ENCODE data around the gene PGA5. TPM values are rescaled to one million over a fixed set of nuclear protein-coding genes. Genes with fewer than 3 reads are reported as not detected.
"Not testable (repeated sequence)": the region's sequence is repeated elsewhere in the genome, so short reads cannot be mapped to it uniquely, and the experiment has no call there.

The PGA5 gene
- polyA plus RNA-seq (2011; rRNA removed) (2.1 and 2.8 TPM in 2 replicates), polyA minus RNA-seq (2011; rRNA and poly(A)+ RNA removed) (1.1 TPM in 2 replicates)

DNA sequence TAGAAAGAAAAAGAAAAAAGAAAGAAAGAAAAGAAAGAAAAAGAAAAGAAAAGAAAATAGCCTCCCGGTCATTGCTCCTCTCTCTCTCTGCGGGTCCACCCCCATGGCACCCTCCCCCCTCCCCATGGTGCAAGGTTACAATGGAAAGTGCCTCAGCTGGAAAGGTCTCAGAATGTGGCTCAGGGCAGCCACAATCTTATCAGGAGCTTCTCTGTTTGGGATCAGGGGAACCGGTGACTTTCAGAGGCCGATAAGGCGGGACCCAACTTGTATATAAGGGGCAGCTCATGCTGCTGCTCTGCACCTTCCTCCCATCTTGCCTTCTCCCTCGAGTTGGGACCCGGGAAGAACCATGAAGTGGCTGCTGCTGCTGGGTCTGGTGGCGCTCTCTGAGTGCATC, at the start of gene PGA5:
TSS of gene PGA5 (plus strand) at position 301 of the 400 bp plus-strand sequence. CDS start at position 353, 52 bp downstream.
- CTCF ChIA-PET, result not testable (repeated sequence)

DNA sequence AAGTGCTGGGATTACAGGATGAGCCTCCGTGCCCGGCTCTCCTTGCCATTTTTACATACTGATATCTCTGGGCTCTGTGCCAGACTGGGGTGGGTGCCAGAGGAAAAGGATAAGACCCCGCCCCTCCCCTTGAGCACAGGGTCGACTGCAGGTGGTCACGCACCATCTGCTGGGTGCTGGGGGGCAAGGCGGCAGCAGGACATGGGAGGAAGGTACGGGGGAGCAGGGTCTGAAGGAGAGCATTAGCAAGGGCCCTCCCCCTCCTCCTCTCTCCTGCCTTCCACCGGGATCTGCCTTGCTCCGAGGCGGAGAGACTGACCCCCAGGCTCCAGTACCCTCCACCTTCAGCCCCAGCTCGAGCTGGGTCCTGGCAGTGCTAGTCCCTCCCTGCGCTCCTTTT, 47.4 kb upstream of the PGA5 start:
- Histone ChIP-seq H3K4me3 (ENCODE audit: low read depth, low read length) (no peak overlapping the region), H3K9me3 (ENCODE audit: control insufficient read depth, insufficient read depth, low read length) (no peaks in the 10 kb centered on the region), H3K27me3 (ENCODE audit: control insufficient read depth, insufficient read depth, low read length) (peaks cover 2% of the 10 kb centered on the region), H3K27ac (ENCODE audit: low read depth, low read length) (no peak overlapping the region)
- ChIA-PET CTCF (no interaction called here), POLR2A (no interaction called here)
- TF ChIP-seq CTCF (IDR thresholded peaks at IDR 0.05; ENCODE audit: low read depth, low read length), result no peak
- DNase-seq (ENCODE audit: low read depth, low spot score), result no peak

More for the DNA sequence above, at the start of gene PGA5:
- DNase-seq (ENCODE audit: low read depth, low spot score); POLR2A ChIA-PET; H3K9me3 ChIP-seq (ENCODE audit: control insufficient read depth, insufficient read depth, low read length); H3K4me3 ChIP-seq (ENCODE audit: low read depth, low read length); H3K27me3 ChIP-seq (ENCODE audit: control insufficient read depth, insufficient read depth, low read length); H3K27ac ChIP-seq (ENCODE audit: low read depth, low read length): not testable (repeated sequence)

- ChIA-PET POLR2A (no interaction called here), CTCF (interaction anchor here (0.6 kb wide), 1 partner anchor 400 kb away, joined by 4 read pairs; no protein-coding TSS in a partner anchor)
- H3K9me3 ChIP-seq (ENCODE audit: control insufficient read depth, insufficient read depth, low read length), result no peaks in the 10 kb centered on the region
These were observed 46.8 kb upstream of the PGA5 start for GRCh38 chr11:61194169-61194671.

DNA sequence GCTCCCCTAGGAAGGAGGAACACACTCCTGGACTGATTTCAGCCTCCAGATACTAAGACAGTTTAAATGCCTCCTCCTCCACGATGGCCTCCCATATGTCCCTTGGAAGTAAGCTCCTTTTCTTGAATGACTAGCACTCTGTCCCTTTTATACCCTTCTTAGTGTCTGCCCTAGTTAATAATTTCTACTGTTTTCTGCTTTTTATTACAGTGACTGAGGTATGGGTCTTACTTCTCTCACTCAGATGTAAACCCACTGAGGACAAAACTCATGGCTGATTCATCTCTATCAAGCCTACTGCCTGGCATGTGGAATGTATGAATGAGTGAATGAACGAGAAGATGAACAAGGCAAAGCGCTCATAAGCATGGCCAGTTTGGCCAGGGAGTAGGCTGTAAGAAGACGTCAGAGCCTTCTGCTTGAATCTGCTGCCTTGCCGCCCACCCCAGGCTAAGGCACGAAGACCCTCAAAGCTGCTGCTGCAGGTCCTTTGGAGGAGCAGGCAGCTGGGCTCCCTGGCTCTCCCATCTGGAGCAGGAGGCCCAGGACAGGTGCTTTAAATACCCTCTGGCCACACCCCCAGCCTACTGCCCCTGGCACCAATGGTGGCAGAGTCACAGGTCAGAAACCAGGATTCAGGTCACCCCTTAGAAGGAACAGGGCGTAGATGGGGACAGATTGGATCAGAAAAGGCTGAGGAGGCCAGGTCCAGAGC, 45.8 kb upstream of the PGA5 start:
- H3K9me3 ChIP-seq (ENCODE audit: control insufficient read depth, insufficient read depth, low read length), result no peaks in the 10 kb centered on the region
- CTCF ChIA-PET, result interaction anchor here (0.6 kb wide), 2 partner anchors 8 to 401 kb away, joined by 3 to 4 read pairs; no protein-coding TSS in a partner anchor
- no peak for TF ChIP-seq CTCF (IDR thresholded peaks at IDR 0.05; ENCODE audit: low read depth, low read length)
- H3K4me3 ChIP-seq (ENCODE audit: low read depth, low read length), result no peak overlapping the region
- DNase-seq (ENCODE audit: low read depth, low spot score), result no peak
- POLR2A ChIA-PET, result no interaction called here
- H3K27ac ChIP-seq (ENCODE audit: low read depth, low read length), result no peak overlapping the region
- no peaks in the 10 kb centered on the region for H3K27me3 ChIP-seq (ENCODE audit: control insufficient read depth, insufficient read depth, low read length)

More at GRCh38 chr11:61194169-61194671, 46.8 kb upstream of the PGA5 start:
- no peak for DNase-seq (ENCODE audit: low read depth, low spot score)
- no peak for TF ChIP-seq CTCF (IDR thresholded peaks at IDR 0.05; ENCODE audit: low read depth, low read length)
- Histone ChIP-seq H3K4me3 (ENCODE audit: low read depth, low read length) (no peak overlapping the region), H3K27me3 (ENCODE audit: control insufficient read depth, insufficient read depth, low read length) (no peaks in the 10 kb centered on the region), H3K27ac (ENCODE audit: low read depth, low read length) (no peak overlapping the region)

DNA sequence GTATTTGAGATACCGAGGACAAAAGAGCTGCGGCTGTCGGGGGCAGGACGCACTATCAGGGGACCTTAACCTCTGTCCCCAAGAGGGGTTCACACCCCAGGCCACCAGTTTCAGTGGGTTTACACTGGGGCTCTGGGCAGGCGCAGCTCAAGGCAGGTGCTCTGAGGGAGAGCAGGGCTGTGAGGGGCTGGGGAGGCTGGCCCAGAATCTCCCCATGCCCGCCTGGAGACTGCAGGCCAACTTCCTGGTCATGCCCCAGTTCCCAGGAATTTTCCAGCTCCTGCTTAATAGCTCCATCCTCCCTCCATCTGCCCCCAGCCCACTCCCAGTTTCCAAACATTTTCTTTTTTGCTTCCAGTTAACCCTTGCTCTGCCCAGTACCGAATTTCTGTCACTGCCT, 45.3 kb upstream of the PGA5 start:
- ChIA-PET CTCF (interaction anchor here (0.6 kb wide), 1 partner anchor 9 kb away, joined by 3 read pairs; no protein-coding TSS in a partner anchor), POLR2A (no interaction called here)
- no peak for DNase-seq (ENCODE audit: low read depth, low spot score)
- no peak for TF ChIP-seq CTCF (IDR thresholded peaks at IDR 0.05; ENCODE audit: low read depth, low read length)
- no peak overlapping the region for H3K27ac ChIP-seq (ENCODE audit: low read depth, low read length)
- H3K27me3 ChIP-seq (ENCODE audit: control insufficient read depth, insufficient read depth, low read length), result no peaks in the 10 kb centered on the region
- H3K9me3 ChIP-seq (ENCODE audit: control insufficient read depth, insufficient read depth, low read length), result no peaks in the 10 kb centered on the region
- no peak overlapping the region for H3K4me3 ChIP-seq (ENCODE audit: low read depth, low read length)
